ENCODE measurements around the gene TSHZ1.

Gene TSHZ1

DNA sequence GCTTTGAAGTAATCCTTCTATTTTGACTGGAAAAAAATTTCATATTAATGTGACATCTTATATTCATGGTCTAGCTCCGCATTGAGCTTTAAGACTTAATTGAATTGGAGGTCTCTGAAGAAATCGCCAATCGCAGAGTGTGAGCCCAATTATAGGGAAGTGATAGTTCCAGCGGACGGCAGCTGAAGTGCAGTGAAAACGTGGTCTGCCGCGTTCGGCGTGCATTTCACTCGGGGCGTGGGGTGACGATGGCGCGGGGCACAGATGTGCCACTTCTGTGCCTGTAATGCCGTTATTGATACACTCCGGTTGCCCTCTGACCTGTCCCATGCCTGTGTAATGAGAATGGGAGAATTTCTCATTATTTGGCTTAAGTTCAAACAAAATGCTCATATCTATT lies 106.7 kb downstream of the TSHZ1 start:
- TF ChIP-seq SIN3A (IDR thresholded peaks at IDR 0.05; ENCODE audit: borderline replicate concordance, insufficient read depth, low read length), result no peak
- TF ChIP-seq TAF1 (IDR thresholded peaks at IDR 0.05; ENCODE audit: borderline replicate concordance, insufficient read depth, low read length), result no peak
- TF ChIP-seq, protein P1, sequence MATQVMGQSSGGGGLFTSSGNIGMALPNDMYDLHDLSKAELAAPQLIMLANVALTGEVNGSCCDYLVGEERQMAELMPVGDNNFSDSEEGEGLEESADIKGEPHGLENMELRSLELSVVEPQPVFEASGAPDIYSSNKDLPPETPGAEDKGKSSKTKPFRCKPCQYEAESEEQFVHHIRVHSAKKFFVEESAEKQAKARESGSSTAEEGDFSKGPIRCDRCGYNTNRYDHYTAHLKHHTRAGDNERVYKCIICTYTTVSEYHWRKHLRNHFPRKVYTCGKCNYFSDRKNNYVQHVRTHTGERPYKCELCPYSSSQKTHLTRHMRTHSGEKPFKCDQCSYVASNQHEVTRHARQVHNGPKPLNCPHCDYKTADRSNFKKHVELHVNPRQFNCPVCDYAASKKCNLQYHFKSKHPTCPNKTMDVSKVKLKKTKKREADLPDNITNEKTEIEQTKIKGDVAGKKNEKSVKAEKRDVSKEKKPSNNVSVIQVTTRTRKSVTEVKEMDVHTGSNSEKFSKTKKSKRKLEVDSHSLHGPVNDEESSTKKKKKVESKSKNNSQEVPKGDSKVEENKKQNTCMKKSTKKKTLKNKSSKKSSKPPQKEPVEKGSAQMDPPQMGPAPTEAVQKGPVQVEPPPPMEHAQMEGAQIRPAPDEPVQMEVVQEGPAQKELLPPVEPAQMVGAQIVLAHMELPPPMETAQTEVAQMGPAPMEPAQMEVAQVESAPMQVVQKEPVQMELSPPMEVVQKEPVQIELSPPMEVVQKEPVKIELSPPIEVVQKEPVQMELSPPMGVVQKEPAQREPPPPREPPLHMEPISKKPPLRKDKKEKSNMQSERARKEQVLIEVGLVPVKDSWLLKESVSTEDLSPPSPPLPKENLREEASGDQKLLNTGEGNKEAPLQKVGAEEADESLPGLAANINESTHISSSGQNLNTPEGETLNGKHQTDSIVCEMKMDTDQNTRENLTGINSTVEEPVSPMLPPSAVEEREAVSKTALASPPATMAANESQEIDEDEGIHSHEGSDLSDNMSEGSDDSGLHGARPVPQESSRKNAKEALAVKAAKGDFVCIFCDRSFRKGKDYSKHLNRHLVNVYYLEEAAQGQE (IDR thresholded peaks at IDR 0.05; ENCODE audit: insufficient read depth in 1 of 2, low read depth in 2 of 2, low read length in 2 of 2), result no peak
- TF ChIP-seq FOXP2 (optimal IDR thresholded peaks at IDR 0.05; ENCODE audit: borderline replicate concordance, extremely low read depth, extremely low read length, insufficient read depth), result no peak
- no peak for TF ChIP-seq POLR2AphosphoS5 (IDR thresholded peaks at IDR 0.05; ENCODE audit: low read depth, low read length)

DNA sequence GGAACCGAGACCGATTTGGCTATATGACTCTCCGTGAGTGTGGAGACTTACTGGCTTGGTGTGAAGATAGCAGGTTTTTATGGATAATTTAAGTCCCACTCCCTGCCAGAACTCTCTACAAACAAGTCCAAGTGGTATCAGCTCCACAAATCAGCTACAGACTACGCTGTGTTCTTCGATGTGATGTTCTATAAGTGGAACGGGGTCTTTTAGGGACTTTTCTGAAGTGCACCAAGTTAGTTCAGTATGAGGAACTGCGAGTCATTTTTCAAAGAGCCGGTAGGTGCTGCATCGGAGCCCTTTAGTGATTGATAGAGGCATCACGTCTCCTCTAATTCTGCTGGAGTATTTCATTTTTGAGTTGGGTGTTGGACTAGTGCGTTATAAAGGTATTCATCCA lies 107.1 kb downstream of the TSHZ1 start:
- TF ChIP-seq POLR2AphosphoS5 (IDR thresholded peaks at IDR 0.05; ENCODE audit: low read depth, low read length), result no peak
- no peak for TF ChIP-seq SIN3A (IDR thresholded peaks at IDR 0.05; ENCODE audit: borderline replicate concordance, insufficient read depth, low read length)
- TF ChIP-seq, protein P1 (IDR thresholded peaks at IDR 0.05; ENCODE audit: insufficient read depth in 1 of 2, low read depth in 2 of 2, low read length in 2 of 2), result no peak
- no peak for TF ChIP-seq FOXP2 (optimal IDR thresholded peaks at IDR 0.05; ENCODE audit: borderline replicate concordance, extremely low read depth, extremely low read length, insufficient read depth)
- TF ChIP-seq TAF1 (IDR thresholded peaks at IDR 0.05; ENCODE audit: borderline replicate concordance, insufficient read depth, low read length), result no peak

DNA sequence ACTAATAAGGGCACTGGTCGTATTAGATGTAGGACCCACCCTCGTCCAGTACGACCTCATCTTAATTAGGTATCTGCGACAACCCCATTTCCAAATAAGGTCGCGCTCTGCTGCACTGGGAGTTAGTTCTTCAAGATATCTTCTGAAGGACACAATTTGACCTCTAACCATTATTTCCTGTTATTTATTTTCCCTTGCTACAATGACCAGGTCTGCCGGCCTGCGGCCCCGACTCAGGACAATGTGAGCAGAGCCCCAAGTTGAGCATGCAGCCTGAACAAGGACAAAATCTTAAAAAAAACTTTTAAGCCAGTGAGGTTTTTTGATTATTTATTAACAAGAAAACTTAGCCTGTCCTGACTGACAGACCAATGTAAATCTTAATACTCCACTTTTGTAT lies 109.3 kb downstream of the TSHZ1 start:
- no peak for TF ChIP-seq TAF1 (IDR thresholded peaks at IDR 0.05; ENCODE audit: borderline replicate concordance, insufficient read depth, low read length)
- TF ChIP-seq, protein P1 (IDR thresholded peaks at IDR 0.05; ENCODE audit: insufficient read depth in 1 of 2, low read depth in 2 of 2, low read length in 2 of 2), result no peak
- no peak for TF ChIP-seq SIN3A (IDR thresholded peaks at IDR 0.05; ENCODE audit: borderline replicate concordance, insufficient read depth, low read length)
- TF ChIP-seq FOXP2 (optimal IDR thresholded peaks at IDR 0.05; ENCODE audit: borderline replicate concordance, extremely low read depth, extremely low read length, insufficient read depth), result no peak

DNA sequence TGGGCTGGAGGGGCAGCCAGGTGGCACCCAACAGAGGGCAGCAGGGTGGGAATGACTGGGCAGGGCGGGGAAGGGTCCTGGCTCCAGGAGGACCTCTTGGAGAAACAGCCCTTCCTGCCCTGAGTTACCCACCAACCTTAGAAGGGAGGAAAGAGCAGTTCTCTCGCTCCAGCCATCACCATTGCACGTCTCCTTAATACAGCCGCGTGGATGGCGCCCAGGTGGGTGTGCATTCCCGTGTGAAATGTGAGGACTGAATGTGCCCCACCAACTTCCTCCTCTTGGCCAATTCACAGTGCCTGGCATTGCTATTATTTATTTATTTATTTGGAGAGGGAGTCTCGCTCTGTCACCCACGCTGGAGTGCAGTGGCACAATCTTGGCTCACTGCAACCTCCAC lies 109.9 kb downstream of the TSHZ1 start:
- TF ChIP-seq, protein P1 (IDR thresholded peaks at IDR 0.05; ENCODE audit: insufficient read depth in 1 of 2, low read depth in 2 of 2, low read length in 2 of 2), result no peak
- TF ChIP-seq FOXP2 (optimal IDR thresholded peaks at IDR 0.05; ENCODE audit: borderline replicate concordance, extremely low read depth, extremely low read length, insufficient read depth) (no peak), TAF1 (IDR thresholded peaks at IDR 0.05; ENCODE audit: borderline replicate concordance, insufficient read depth, low read length) (no peak), SIN3A (IDR thresholded peaks at IDR 0.05; ENCODE audit: borderline replicate concordance, insufficient read depth, low read length) (no peak)

DNA sequence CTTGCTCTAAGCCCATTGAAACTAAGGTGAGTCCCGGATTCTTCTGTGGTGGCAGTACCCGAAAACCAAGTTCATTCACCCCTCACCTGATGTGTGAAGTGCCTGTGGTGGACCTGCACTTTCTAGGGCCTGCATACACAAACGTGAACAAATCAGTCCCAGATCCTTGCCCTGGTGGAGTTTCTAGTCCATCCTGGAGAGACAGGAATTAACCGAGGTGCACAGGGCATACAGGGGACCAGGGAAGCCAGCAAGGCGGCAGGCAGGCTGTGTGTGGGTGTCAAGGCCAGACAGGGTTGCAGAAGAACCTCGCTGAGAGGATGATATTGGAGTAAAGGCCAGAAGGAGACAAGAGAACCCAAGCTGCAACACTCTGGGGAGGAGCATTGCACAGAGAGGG lies 110.8 kb downstream of the TSHZ1 start:
- TF ChIP-seq, protein P1 (IDR thresholded peaks at IDR 0.05; ENCODE audit: insufficient read depth in 1 of 2, low read depth in 2 of 2, low read length in 2 of 2), result no peak
- TF ChIP-seq POLR2AphosphoS5 (IDR thresholded peaks at IDR 0.05; ENCODE audit: low read depth, low read length) (no peak), TAF1 (IDR thresholded peaks at IDR 0.05; ENCODE audit: borderline replicate concordance, insufficient read depth, low read length) (no peak), FOXP2 (optimal IDR thresholded peaks at IDR 0.05; ENCODE audit: borderline replicate concordance, extremely low read depth, extremely low read length, insufficient read depth) (no peak), SIN3A (IDR thresholded peaks at IDR 0.05; ENCODE audit: borderline replicate concordance, insufficient read depth, low read length) (no peak)
